GM12864 (cell line): ENCODE results near the gene PMPCB.
"Not testable (repeated sequence)": the region's sequence is repeated elsewhere in the genome, so short reads cannot be mapped to it uniquely, and the experiment has no call there.

Experiments used
- DNase-seq: peaks from one replicate; pipeline ENCODE4 v3.0.0-alpha.2; 2011; ENCODE audit warnings: low read depth
- H3K4me3 ChIP-seq: 2 replicates; pipeline ENCODE4 v1.5.1; 2011; ENCODE audit warnings: mild to moderate bottlenecking, low read depth, low read length, control low read depth
- TF ChIP-seq, protein P1 (sequence below): IDR thresholded peaks from 2 replicates; pipeline ENCODE4 v1.5.1; 2011; ENCODE audit warnings: low read depth, mild to moderate bottlenecking, moderate library complexity, low read length, control low read depth, inconsistent platforms; ENCODE audit errors: missing control alignments

The PMPCB gene

DNA sequence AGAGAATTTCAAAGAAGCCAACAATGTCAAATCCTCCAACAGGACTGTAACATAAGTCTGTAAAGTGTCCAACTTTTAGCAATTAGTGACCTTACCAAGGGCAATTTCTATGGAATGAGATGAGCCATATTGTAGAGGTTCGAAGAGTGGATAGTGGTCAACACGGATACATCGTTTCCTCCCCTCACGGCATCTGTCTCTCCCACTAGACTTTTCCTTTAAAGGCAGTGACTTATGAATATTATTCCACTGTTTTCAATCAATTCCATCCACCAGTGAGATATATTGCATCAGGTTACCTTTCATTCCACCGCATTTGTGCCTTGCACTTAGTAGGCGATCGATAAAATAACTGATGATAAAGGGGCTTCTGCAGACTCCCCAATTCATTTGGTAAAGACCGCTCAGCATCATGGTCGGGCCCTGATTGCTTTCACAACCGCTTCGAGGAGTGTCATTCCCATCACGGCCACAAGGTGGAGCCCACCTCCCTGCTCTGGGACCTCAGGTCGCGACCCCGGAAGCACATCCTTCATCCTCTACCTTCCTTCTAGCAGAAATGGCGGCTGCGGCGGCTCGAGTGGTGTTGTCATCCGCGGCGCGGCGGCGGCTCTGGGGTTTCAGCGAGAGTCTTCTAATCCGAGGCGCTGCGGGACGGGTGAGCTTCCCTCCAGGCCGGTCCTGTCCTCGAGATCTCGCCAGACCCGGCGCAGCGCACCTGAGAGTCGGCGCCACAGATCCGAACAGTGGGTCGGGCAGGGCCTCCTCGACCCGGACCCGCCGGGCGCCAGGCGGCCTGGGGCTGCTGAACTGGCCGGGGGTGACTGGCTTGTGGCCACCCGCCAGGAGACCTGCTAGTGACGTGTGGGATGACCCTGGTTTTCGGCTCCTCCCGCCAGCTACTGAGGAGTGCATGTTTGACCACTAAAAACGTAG, at the start of gene PMPCB:
Gene PMPCB, plus strand, starts transcription at position 535 of the 936 bp plus-strand sequence. Its CDS starts 25 bp downstream, at position 560.
- DNase-seq = peak; percentile 82
- H3K4me3 ChIP-seq = peak within 1 kb of the TSS; percentile 70
- TF ChIP-seq, protein P1, sequence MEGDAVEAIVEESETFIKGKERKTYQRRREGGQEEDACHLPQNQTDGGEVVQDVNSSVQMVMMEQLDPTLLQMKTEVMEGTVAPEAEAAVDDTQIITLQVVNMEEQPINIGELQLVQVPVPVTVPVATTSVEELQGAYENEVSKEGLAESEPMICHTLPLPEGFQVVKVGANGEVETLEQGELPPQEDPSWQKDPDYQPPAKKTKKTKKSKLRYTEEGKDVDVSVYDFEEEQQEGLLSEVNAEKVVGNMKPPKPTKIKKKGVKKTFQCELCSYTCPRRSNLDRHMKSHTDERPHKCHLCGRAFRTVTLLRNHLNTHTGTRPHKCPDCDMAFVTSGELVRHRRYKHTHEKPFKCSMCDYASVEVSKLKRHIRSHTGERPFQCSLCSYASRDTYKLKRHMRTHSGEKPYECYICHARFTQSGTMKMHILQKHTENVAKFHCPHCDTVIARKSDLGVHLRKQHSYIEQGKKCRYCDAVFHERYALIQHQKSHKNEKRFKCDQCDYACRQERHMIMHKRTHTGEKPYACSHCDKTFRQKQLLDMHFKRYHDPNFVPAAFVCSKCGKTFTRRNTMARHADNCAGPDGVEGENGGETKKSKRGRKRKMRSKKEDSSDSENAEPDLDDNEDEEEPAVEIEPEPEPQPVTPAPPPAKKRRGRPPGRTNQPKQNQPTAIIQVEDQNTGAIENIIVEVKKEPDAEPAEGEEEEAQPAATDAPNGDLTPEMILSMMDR = peak; percentile 95

DNA sequence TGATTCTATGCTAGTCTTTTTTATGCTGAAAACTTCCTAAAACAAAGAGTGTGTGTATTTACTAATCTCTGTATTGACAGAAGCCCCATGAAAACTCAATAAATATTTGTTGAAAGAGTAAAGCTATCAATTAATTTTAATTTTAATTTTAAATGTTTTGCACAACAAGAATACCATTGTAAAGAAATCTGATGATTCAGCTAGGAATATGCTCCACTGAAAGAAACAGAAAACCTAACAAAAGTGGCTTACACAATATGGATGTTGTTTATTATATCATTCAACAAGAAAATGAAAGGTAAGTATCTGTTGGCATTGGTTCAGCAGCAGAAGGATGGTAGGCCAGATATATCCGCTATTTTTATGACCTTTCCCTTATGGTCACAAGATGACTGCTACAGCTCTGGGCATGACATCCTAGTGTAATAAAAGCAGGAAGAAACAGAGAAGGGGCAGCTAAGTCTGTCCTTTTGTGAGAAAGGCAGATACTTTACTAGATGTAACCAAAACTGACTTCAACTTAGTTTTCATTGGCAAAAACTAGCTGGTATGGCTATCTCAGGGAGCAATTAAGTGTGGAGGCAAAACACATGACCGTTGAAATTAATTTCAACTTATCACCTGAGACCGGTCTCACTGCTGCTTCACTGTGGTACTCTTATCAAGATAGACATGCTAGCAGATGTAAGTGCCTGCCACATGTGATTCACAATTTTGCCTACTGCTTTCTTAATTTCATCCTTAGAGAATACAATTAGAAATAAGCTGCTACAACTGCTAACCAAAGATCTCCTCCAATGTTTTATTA, 43.3 kb upstream of the PMPCB start:
- DNase-seq, H3K4me3 ChIP-seq: not testable (repeated sequence)

DNA sequence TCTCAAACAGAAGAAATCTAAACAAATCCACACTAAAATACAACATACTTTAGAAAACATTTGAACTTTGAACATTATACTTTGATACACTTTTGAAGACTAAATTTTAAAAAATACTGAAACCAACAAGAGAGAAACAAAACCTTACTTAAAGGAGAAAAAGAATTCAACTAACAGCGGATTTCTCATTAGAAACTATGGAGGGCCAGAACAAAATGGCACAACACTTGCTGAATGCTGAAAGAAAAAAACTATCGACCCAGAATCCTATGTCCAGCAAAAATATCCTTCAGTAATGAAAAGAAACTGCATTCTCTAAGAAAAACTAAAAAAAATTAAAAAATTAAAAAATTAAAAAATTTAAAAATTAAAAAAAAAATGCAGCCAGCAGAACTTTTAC, 33.2 kb upstream of the PMPCB start:
- H3K4me3 ChIP-seq, DNase-seq: not testable (repeated sequence)

DNA sequence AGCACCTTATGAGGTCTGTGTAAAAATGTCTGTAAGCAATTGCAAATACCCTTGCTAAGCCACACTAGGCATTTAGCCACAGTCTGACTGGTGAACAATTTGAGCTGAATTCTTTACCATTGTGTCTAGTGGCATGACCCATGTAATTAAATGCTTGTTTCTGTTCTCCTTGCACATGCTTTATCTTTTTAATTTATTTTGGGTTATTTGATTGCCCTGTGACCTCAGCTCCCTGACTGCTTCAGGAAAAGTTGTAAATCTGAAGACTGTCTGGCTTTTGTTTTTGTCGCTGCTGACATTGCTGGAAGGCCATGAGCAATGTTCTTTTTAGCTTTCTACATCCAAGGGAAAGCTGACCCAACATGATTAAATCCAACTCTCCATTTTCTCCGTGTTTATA, 31.0 kb upstream of the PMPCB start:
- not testable (repeated sequence) for H3K4me3 ChIP-seq, DNase-seq

DNA sequence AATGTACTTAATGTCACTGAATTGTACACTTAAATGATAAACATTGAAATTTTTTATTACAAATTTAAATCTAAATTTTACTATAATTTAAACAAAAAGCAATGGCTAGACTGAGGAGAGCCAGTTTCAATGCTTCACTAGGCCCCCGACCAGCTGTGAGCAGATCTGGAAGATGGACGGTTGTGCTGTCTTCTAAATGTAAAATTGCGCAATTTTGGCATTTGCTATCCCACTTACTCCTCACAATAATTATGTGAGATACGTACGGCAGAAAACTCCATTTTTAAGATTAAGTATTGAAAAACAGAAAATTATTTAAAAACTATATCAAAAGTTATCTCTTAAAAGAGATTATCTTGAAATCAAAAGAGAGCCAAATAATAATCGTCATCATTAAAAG, 23.9 kb upstream of the PMPCB start:
- DNase-seq, H3K4me3 ChIP-seq: not testable (repeated sequence)

DNA sequence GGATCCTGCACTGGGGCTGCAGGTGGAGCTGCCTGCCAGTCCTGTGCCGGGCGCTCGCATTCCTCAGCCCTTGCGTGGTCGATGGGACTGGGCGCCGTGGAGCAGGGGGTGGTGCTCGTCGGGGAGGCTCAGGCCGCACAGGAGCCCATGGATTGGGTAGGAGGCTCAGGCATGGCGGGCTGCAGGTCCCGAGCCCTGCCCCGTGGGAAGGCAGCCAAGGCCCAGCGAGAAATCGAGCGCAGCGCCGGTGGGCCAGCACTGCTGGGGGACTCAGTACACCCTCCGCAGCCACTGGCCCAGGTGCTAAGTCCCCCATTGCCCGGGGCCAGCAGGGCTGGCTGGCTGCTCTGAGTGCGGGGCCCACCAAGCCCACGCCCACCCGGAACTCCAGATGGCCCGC, 22.4 kb upstream of the PMPCB start:
- not testable (repeated sequence) for H3K4me3 ChIP-seq, DNase-seq

DNA sequence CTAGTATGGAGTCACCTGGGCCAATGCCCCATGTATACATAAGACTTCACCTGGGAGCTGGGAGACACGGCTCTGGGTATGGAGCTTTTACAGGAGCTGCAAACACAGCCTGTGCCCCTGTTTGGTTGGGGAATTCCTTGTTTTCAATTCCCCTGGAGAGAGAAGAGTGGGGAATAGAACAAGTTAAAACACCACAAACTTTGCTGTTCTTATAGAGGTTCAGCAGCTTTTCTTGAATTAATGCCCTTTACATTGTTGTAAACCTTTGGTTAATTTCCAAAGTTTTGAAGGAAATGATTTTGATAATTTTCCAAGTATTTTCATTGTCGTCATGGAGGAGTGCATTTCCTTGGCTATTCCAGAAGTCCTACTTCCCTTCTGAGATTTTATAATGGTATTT, 19.0 kb upstream of the PMPCB start:
- not testable (repeated sequence) for DNase-seq, H3K4me3 ChIP-seq

- peak overlapping the region; percentile 68 for H3K4me3 ChIP-seq
- DNase-seq = not testable (repeated sequence)
Observed at GRCh38 chr7:103279636-103279962, 17.6 kb upstream of the PMPCB start.

- peak overlapping the region; percentile 68 for H3K4me3 ChIP-seq
- peak; percentile 73 for DNase-seq
Observed at GRCh38 chr7:103279963-103280802, 17.1 kb upstream of the PMPCB start.

- DNase-seq = not testable (repeated sequence)
- peak overlapping the region; percentile 68 for H3K4me3 ChIP-seq
Observed at GRCh38 chr7:103280803-103281155, 16.5 kb upstream of the PMPCB start.

DNA sequence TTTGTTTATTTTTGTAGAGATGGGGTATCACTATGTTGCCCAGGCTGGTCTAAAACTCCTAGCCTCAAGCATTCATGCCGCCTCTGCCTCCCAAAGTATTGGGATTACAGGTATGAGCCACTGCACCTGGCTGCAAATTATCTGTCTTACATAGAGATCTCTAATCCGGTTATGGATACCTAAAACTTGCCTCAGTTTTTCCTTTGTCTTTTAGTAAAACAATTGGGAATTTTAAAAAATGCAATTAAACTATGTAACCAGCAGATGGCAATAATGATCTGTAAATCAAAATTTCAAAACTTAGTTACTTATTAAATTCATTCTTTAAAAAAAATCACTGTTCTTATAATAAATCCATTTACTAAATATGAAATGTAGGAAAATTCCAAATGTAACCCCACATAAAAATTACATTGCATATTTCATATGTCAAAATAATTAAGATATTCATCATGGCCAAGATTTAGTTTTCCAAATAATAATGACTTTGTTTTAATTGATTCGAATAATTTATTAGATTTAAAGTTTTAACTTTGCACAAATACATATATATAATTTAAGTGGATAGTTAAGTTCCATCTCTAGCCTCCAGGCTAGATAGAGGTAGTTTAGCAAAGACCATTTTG, 14.3 kb upstream of the PMPCB start:
- H3K4me3 ChIP-seq, DNase-seq: not testable (repeated sequence)

DNA sequence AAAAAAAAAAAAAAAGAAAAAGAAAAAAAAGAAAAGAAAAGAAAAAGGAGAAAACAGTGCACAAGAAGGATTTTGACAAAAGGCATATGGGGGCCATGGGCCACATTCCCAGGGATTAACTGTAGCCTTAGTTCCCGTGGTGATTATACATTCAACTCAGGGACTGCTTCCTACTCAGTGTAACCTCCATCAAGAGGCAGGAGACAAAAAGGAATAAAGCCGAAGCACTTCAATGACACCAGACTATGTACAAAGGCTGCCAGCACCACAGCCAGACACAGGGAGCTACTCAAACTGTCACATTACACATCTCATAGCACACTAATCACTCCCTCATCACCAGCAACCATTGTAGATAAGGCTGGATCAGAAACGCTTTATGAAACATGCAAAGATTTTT, 5.1 kb upstream of the PMPCB start:
- no peak for DNase-seq
- H3K4me3 ChIP-seq = no peak overlapping the region
- TF ChIP-seq, protein P1 = no peak
